RWPE2 (cell line): Measurements from ENCODE around the gene STRBP.

Source experiments
- ATAC-seq: fragments of 200-7000 bp; cut with Tn5 transposase; 3 replicates; pipeline ENCODE4 v1.9.1; 2021; ENCODE audit warnings: low read depth
- DNase-seq: peaks from one replicate; pipeline ENCODE4 v3.0.0-alpha.2; 2020; ENCODE audit warnings: low spot score
- H3K27ac ChIP-seq: fragments of 450-650 bp; 2 replicates; pipeline ENCODE4 v1.5.1; 2017; ENCODE audit warnings: mild to moderate bottlenecking; ENCODE audit not compliant: poor library complexity, severe bottlenecking
- H3K27me3 ChIP-seq: fragments of 250-450 bp; sonication (Bioruptor Pico); 2 replicates; pipeline ENCODE4 v1.5.1; 2021; ENCODE audit warnings: mild to moderate bottlenecking, moderate library complexity; ENCODE audit not compliant: insufficient read depth, poor library complexity, severe bottlenecking
- H3K36me3 ChIP-seq: fragments of 250-450 bp; sonication (Bioruptor Pico); 2 replicates; pipeline ENCODE4 v1.5.1; 2020; ENCODE audit warnings: low read depth, mild to moderate bottlenecking, moderate library complexity
- H3K4me1 ChIP-seq: fragments of 250-450 bp; sonication (Bioruptor Pico); 2 replicates; pipeline ENCODE4 v1.5.1; 2021; ENCODE audit warnings: mild to moderate bottlenecking, moderate library complexity; ENCODE audit not compliant: insufficient read depth, poor library complexity, severe bottlenecking
- H3K4me3 ChIP-seq: fragments of 250-450 bp; sonication (Bioruptor Pico); 2 replicates; pipeline ENCODE4 v1.5.1; 2021; ENCODE audit warnings: mild to moderate bottlenecking, moderate library complexity; ENCODE audit not compliant: severe bottlenecking
- H3K9me3 ChIP-seq: fragments of 250-450 bp; sonication (Bioruptor Pico); 2 replicates; pipeline ENCODE4 v1.5.1; 2021; ENCODE audit warnings: mild to moderate bottlenecking, moderate library complexity; ENCODE audit not compliant: severe bottlenecking
- CTCF ChIP-seq: fragments of 450-650 bp; IDR thresholded peaks from one replicate; pipeline ENCODE4 v1.5.1; 2017; ENCODE audit warnings: mild to moderate bottlenecking, moderate library complexity; ENCODE audit not compliant: poor library complexity, severe bottlenecking

The STRBP gene

GRCh38 chr9:123246534-123246933 lies 21.9 kb downstream of the STRBP start:
- Histone ChIP-seq H3K9me3 (no peaks in the 10 kb centered on the region), H3K4me1 (no peaks in the 10 kb centered on the region), H3K4me3 (no peak overlapping the region), H3K27me3 (no peaks in the 10 kb centered on the region), H3K36me3 (no peaks in the 10 kb centered on the region), H3K27ac (no peak overlapping the region)
- DNase-seq = no peak
- no peak for TF ChIP-seq CTCF
- ATAC-seq = no peak

GRCh38 chr9:123239726-123240125 lies 28.7 kb downstream of the STRBP start:
- TF ChIP-seq CTCF = no peak
- H3K9me3 ChIP-seq = no peaks in the 10 kb centered on the region
- H3K4me3 ChIP-seq = no peak overlapping the region
- no peak for DNase-seq
- peak; percentile 48; the same call in 1 of the 3 replicates for ATAC-seq
- no peak overlapping the region for H3K27ac ChIP-seq
- H3K36me3 ChIP-seq = no peaks in the 10 kb centered on the region
- H3K4me1 ChIP-seq = no peaks in the 10 kb centered on the region
- H3K27me3 ChIP-seq = no peaks in the 10 kb centered on the region

- TF ChIP-seq CTCF = no peak
- no peak overlapping the region for H3K4me3 ChIP-seq
- ATAC-seq = no peak
- no peak overlapping the region for H3K27ac ChIP-seq
- H3K4me1 ChIP-seq = no peaks in the 10 kb centered on the region
- no peaks in the 10 kb centered on the region for H3K27me3 ChIP-seq
- H3K9me3 ChIP-seq = no peaks in the 10 kb centered on the region
- DNase-seq = no peak
- no peaks in the 10 kb centered on the region for H3K36me3 ChIP-seq
Measured at GRCh38 chr9:123238365-123238764, 30.0 kb downstream of the STRBP start.

- H3K36me3 ChIP-seq = no peaks in the 10 kb centered on the region
- no peak for DNase-seq
- no peak overlapping the region for H3K27ac ChIP-seq
- no peaks in the 10 kb centered on the region for H3K27me3 ChIP-seq
- no peaks in the 10 kb centered on the region for H3K9me3 ChIP-seq
- TF ChIP-seq CTCF = no peak
- no peak overlapping the region for H3K4me3 ChIP-seq
- H3K4me1 ChIP-seq = no peaks in the 10 kb centered on the region
- ATAC-seq = no peak
Measured at GRCh38 chr9:123237220-123237619, 31.2 kb downstream of the STRBP start.

GRCh38 chr9:123235448-123235847 lies 32.9 kb downstream of the STRBP start:
- Histone ChIP-seq H3K27me3 (no peaks in the 10 kb centered on the region), H3K36me3 (no peaks in the 10 kb centered on the region), H3K4me3 (no peak overlapping the region), H3K9me3 (no peaks in the 10 kb centered on the region), H3K27ac (no peak overlapping the region), H3K4me1 (no peaks in the 10 kb centered on the region)
- DNase-seq = no peak
- no peak for ATAC-seq
- no peak for TF ChIP-seq CTCF
